GM18909 (cell line): ENCODE measurements around the gene KSR1.

Experiments used
- ATAC-seq: cut with Tn5 transposase; IDR thresholded peaks from one replicate; pipeline ENCODE4 v1.9.1; 2021; ENCODE audit warnings: mild to moderate bottlenecking; ENCODE audit not compliant: unreplicated experiment, poor library complexity

Gene KSR1

DNA sequence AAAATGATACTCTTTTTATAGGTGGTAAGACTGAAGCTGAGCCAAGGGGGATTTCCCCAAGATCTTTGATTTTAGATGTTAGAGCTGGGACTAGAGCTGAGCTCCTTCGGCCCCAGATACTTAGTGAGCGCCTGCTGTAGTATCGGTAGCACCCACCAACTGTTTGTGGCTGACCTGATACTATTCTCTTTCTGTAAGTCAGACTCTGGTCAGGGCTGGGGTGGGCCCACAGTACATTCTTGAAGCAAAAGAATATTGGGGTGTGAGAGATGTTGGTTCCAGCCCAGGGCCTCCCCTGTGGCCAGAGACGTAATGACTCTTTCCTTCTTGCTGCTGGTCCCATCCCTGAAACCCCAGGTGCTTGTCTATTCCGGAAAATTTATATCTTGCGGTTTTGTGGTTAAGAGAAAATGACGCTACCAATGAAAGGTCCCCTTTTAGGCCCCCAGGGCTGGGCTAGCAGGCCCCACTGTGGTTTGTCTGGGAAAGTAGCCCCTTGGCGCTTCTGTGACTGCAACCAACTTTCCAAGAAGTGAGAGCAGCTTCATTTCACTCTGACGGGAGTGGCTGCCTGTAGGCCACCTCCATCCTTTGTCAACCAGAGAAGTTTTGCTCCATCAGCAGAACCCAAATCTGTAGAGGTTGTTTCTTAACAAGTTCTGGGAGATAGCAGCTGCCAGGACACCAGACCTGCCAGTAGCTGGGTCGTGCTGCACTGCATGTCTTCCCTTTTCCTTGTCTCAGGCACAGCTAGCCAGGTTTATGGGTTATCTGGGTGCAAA lies 88.3 kb downstream of the KSR1 start:
- ATAC-seq = peak; percentile 92

DNA sequence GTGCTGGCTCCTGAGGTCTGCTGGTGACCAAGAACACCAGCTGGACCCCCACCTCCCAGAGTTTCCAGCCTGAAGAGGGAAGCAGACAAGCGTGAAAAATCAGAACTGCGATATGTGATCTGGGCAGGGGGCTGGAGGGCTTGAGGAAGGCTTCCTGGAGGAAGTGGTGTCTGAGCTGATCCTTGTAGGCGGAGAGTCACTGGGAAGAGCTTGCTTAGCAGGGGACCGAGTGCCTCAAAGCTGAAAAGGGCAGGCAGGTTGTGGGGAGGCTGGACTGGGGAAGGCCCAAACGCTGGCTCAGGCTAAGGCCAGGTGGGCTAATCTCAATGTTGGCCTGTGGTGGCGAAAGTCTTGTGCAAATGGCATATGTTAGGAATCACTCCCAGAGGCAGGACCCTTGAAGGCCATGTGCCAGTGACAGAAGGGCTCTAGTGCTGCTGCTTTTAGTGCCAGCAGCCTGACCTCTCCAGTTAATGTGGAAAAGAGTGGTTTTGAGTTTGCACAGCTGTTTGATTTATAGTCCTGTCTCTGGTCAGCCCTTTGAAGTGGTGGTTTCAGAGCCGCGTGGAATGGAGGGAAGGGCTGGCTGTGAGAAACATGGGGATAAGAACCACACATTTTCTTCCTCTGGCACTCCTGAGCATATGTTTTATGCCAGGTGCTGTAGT lies 89.4 kb downstream of the KSR1 start:
- ATAC-seq = no peak

DNA sequence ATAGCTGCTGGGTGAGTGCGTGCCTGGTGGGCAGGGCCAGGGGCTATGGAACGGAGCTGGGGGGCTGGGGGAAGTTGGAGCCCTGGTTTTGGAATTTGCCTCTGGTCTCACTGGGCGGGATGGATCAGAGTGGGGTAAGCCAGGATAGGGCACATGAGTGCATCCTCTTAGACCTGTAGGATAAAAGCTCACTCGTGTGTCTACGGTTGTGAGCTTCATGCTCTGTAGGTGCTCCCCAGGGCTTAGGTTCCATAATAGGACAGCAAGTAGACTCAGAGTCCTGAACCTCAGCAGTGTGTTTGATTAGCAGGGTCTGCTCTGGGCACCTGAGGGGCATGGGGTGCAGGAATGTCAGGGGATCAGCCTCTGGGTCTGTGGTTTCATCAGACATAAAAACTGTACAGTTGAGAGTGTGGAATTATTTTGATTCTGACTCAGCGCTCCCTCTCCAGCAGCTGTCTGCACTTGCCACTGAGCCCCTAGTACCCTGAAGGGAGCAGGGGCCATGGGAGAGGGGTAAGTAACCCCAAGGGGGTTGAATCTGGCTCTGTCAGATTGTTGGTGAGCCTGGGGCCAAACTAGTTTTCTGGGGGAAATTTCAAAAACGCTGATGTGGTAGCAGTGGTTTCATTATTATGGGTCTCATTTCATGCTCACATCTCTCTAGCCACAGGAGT lies 90.5 kb downstream of the KSR1 start:
- peak; percentile 26 for ATAC-seq

DNA sequence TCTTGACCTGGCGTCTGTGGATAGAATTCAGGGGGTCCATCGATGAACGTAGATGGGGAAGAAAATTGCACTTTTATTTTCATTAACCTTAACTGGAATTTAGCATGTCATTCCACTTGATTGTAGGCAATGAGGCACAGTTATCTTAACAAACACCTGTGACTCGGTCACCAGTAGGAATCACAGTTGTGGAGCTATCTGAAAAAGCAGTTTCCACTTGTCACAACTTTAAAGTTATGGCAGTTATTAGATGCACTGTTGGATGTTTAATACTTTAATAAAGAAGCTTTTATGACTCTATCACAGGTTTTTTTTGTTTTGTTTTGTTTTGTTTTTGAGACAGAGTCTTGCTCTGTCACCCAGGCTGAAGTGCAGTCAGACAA lies 91.0 kb downstream of the KSR1 start:
- ATAC-seq = no peak

DNA sequence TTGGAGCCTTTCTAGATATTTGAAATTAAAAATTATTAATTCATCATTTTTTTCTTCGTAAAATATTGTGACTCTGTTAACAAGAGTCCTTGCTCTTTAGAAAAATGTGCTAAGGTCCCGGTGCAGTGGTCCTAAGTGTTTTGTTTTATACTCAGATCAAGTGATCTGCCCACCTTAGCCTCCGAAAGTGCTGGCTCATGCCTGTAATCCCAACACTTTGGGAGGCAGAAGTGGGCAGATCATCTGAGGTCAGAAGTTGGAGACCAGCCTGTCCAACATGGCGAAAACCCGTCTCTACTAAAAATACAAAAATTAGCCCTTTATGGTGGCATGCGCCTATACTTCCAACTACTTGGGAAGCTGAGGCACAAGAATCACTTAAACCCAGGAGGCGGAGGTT lies 92.1 kb downstream of the KSR1 start:
- no peak for ATAC-seq

DNA sequence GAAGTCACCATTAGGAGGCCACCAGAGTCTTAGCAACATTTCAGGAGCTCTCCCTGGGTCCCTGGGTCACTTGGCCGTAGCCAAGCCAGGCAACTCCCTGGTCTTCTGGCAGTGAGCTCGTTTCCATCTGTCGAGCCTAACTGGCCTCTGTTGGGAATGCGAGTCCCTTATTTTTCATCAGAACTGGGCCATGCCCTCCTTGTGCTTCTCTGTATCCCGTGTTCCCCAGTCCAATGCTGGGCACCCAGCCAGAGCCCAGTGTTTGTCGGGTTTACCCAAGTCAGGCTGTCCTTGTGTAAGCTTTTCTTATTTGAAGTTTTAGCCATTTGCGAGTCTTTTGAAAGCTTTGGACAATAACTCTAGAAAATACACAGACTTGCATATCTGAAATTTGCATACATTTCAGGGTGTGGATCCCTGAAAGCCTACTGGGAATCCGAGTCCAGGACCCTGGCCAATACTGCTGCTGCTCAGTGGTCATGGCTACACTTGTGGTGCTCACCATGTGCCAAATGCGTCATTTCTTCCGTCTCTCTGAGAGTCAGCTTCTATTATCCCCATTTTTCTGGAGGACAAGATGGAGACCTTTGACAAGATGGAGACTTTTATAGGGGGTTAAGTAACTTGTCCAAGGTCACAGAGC lies 93.1 kb downstream of the KSR1 start:
- ATAC-seq = no peak

DNA sequence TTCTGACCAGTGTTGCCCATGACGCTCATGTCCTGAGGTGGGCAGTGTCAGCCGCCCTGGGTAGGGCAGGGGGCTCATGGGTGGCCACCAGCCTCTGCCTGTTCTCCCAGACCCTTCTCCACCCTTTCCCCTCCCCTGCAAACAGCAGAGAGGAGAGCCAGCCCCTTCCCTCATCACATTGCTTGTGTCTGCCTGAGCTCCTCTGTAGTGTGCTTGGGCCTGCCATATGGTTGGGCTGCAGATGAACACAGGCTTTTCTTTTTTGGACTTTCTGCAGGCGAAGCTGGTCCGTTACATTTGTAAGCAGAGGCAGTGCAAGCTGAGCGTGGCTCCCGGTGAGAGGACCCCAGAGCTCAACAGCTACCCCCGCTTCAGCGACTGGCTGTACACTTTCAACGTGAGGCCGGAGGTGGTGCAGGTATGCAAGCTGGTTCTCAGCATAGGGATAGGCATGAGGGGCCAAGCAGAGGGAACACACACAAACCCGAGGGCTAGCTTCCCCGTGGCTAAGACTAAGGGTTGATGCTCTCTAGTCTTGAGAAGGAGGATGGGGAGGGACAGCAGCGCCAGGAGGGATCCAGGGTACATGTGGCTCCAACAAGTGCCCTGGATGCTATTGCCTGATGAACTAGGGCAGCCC lies 94.2 kb downstream of the KSR1 start:
- no peak for ATAC-seq

DNA sequence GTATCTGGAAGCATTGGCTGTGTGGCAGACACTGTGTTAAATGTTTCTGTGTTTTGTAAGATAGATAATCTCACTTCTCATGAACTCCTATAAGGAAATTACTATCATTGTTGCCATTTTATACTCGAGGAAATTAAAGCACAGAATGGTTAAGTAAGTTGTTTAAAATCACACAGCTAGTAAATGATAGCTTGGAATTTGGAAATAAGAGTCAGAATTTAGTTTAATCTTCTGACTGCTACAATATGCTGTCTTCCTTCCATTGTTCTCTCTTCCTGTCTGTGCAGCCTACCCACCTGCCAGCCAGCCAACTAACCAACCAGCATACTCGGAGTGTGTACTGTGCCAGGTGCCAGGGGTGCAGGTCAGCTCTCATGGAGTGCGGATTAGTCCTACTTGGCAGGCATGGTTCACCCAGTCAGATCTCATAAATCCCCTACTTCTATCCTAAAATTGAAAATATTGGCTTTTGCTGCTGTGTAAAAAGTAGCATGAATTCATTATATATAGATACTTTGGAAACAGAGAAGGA lies 94.8 kb downstream of the KSR1 start:
- no peak for ATAC-seq

DNA sequence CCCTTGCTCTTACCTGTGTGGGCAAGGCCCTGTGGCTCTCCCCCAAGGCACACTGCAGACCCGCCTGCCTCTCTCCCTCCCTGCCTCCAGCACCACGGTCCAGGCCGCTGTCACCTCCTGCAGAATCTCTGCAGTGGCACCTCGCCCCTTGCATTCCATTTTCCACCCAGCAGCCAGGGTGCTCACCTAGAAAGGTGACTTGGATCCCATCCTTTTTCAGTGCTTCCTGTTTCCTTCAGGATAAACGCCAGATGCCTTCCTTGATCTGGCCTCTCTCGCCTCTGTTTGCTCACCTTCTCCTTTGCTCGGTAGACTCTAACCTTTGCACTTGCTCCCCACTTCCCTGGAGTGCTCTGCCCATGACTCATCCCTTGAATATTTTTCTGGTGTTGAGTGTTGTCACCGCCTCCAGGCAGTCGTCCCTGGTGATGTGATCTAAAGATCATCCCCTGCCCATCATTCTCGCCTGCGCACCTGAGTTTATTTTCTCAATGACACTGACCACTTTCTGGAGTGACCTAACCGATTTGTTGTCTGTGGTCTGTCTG lies 95.5 kb downstream of the KSR1 start:
- no peak for ATAC-seq

DNA sequence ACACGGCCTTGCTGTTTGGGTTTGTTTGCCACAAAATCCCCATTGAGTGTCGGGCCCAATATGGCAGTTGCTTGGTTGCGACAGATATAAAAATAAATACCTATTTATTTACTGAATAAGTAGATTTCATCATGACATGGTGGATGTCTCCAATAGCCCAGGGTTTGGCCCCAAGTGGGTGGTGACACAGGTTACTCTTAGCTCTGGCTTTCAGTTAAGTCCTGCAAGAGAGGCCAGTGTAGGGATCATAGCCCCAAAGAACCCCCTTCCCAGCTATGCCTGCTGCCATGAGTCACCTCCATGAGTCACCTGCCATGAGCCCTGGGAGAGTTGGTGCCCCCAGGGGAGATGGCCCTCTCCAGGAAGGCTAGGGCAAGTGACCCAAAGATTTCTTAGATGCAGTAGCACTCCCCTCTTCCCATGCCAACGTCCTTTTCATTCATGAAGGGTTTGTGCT lies 96.1 kb downstream of the KSR1 start:
- ATAC-seq = no peak

DNA sequence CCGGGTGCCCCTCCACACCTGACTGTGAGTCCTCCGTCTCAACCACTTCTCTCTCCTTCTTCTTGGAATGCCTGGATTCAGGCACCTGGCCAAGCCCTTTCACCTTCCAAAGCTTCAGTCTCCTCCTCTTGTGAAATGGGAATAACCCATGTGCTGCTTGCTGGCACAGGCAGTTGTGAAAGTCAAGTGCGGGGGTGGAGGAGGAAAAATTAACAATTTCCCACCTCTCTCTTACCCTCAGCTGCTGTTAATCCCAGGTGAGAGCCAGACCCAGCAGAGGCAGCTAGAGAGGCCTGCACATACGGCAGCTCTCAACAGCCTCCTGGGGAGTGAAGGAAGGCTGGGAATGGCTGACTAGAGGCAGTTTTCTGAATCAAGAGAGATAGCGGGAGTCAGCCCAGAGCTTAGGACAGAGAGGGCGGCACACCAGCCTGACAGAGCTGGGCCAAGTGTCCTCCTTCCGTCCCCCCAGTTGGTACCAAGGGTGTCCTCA lies 96.8 kb downstream of the KSR1 start:
- no peak for ATAC-seq

DNA sequence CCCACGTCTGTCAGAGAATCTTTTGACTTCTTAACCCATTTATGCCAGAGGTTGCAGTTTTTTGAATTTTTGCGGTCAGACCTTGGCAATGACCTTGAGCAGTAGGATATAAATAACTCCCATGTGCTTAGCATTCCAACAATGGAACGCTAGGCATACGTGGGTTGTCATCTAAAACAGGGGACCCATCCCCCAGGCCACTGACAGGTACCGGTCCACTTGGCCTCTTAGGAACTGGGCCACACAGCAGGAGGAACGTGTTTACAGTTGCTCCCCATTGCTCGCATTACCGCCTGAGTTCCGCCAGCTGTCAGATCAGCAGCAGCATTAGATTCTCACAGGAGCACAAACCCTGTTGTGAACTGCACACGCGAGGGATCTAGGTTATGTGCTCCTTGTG lies 97.9 kb downstream of the KSR1 start:
- no peak for ATAC-seq

DNA sequence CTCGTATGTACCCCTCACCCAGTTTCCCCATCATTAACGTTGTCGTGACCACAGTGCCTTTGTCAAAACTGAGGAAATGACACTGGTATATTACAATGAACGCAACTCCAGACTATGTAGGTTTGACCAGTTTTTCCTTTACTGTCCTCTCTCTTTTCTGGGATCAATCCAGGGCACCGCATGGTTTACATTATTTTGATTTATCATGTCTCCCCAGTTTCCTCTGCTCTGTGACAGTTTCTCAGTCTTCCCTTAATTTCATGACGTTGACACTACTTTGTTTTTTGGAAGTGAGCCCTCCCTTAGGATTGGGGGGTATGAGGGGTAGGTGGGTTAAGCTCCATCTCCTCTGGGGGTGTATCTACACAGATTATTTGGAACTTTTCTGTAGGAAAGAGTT lies 98.7 kb downstream of the KSR1 start:
- no peak for ATAC-seq

DNA sequence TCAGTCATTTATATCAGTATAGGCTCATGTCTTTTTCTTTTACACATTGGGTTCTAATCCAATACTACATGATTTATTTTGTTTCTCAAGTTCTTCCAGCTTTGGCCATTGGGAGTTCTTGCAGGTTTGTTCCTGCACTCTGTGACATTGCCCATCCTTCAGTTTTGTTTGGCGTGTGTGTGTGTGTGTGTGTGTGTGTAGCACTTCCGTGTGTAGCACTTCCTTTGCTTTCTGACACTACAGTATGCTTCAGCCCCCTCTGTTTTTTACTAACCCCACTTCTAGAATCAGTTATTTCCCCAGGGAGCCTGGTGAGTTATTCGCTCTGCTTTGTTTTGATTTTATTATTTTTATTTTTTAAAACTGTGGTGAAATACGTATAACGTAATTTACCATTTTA lies 99.1 kb downstream of the KSR1 start:
- ATAC-seq = no peak

DNA sequence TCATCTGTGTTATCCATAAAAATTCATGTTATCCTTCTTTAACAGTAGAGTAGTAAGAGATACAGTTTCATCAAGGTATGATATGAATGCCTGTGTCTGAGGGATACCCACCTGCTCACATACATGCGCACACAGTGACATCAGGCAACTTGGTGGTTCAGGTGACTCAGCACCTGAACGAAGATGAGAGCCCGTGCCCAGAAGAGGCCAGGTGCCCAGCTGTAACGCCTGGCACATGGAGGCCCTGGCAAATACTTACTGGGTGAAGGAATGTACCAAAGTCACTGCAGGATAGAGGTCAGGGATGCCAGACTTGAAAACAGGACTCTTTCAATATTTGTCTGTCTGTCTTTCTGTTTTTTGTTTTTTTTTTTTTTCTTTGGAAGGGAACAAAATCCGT lies 102.1 kb downstream of the KSR1 start:
- ATAC-seq = no peak

DNA sequence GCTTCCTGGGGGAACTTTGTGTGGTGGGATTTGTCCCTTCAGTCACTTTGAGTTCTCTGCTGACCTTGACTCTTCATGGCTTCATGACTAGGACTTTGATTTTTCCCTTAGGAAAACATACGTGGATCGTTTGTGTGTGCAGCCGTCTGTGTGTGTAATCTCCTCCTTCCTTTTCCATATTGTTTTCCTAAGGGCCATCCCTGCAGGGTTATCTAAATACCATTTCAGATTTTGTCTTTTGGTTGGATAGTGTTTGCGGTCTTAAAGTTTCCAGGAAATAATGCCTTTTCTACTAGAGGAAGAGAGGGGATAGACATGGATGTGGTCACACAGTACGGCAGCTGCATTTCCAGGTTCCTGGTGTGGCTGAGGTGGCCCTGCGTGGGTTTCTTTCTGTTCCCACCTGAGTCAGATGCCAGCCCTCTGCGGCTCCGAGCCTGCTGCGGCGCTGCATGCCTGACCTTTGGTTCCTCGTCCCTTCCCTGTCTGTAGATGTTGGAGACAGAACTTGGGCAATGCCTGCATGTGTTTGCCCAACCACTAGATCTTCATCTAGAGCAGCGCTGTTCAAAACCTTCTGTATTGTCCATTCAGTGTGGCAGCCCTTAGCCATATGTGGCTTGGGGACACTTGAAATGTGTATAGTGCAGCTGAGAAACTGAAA lies 102.7 kb downstream of the KSR1 start:
- ATAC-seq = no peak

DNA sequence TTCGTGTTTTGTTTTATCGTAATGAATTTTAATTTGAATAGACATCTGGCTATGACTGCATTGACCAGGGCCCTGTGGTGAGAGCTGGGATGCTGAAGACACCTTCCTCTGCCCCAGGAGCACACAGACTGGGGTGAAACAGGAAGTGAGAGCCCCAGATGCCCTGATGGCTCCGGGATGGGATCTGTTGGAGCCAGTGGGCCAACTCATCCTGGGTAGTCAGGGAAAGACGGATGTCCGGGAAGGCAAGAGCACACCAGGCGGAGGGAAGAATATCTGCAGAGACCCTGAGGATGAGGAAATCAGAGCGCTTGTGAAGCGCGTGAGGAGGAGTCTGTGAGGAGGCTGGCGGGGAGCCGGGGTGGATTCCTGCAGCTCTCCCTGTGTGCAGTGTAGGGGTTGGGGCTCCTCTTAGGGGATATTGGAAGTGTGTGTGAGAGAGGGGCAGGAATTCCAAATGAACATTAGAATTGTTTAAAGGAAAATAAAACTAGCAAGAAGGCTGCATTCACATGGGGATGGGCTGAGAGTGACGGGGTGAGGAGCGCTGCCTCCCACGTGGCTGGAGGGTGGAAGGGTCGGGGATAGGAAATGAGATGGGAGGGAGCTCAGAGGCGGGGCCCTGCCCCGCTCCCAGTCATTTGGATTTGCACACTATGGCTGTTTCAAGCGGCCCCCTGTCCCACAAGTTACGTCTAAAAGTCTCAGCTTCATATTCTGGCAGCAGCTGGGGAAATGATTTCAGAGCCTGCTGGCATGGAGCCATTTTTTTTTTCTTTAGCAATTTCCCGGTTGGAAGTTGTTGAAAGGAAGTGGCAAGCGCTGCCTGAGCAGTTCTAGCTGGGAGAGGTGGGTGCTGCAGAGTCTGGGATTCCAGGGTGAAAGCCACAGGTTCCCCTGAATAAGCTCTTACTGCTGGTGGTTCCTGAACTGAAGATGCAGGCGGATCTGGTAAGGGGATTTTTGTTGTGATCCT lies 103.5 kb downstream of the KSR1 start:
- ATAC-seq = no peak

DNA sequence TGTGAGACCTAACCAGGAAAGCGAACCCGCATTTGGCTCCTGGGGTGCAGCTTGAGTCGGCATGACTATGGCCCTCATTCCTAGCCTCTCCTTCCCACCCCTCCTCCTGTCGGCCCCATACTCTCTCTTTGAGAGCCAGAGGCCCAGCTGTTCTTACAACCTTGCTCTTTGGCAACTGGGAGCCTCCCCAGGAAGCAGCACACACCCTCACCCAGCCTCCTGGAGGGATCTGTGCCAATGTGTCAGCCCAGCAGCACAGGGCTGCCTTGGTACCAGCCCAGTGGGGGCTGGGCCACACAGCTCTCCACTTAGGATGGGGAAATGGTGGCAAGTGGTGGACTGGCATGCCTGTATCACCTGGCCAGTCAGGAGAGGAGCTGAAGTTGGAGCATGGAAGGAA lies 104.4 kb downstream of the KSR1 start:
- no peak for ATAC-seq
